ENCODE measurements around the gene OR1F1. TPM values are rescaled to one million over a fixed set of nuclear protein-coding genes. Genes with fewer than 3 reads are reported as not detected.

Gene OR1F1
- total RNA-seq, 1 donor from 2014 or later = not detected

GRCh38 chr16:3158026-3158509, 29.9 kb upstream of the OR1F1 start:
- no peaks in the 10 kb centered on the region for H3K9me3 ChIP-seq
- peak overlapping the region; percentile 89 to 94 for H3K27ac ChIP-seq
- DNase-seq (ENCODE audit: low spot score in 2 of 2) = no peak
- no peaks in the 10 kb centered on the region for H3K27me3 ChIP-seq
- intact Hi-C loops (cut with DNase I) = loop anchor here (1.0 to 10.0 kb wide), 4 partner anchors 8 to 623 kb away; partner anchors contain the start of genes CEMP1 and PDPK1
- peak overlapping the region; percentile 59 to 92 for H3K4me3 ChIP-seq
- no peaks in the 10 kb centered on the region for H3K36me3 ChIP-seq
- H3K4me1 ChIP-seq = peaks cover 4 to 8% of the 10 kb centered on the region in 2 donors
- TF ChIP-seq CTCF (IDR thresholded peaks at IDR 0.05) = no peak

DNA sequence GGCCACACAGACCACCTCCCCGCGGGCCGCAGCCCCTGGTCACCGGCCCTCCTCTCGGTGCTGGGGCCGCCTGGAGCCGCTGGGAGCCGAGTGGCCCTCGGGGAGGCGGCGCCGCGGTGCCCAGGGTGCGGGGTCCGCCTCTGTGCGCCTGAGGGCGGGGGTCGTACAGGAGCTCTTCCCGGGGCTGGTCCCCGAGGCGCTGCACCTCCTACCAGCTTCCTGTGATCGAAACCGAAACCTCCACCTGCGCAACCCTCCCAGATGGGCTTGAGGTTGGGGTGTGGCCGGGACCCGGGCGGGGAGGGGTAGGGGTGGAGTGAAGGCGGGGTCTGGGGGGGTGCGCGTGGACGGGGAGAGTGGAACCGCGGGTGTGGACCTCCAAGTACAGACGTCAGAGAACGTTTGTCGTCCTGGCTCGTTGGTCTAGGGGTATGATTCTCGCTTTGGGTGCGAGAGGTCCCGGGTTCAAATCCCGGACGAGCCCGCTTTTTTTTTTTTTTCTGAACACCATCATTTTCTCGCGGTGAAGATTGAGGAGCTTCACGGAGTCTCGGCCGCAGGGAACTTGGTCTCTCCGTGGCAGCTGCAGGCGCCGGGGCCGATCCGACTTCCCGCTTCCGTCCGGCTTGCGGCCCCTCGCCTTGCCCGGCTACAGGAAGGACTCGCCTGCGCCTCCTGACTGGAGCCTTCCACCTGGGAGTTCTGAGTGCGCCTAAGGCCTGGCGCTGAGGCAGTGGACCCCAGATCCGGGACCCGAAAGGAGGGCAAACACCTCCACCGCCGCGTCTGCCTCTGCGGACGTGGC, 29.3 kb upstream of the OR1F1 start:
- intact Hi-C loops (cut with DNase I) = loop anchor here (1.0 to 10.0 kb wide), 4 partner anchors 8 to 624 kb away; partner anchors contain the start of genes CEMP1 and PDPK1

DNA sequence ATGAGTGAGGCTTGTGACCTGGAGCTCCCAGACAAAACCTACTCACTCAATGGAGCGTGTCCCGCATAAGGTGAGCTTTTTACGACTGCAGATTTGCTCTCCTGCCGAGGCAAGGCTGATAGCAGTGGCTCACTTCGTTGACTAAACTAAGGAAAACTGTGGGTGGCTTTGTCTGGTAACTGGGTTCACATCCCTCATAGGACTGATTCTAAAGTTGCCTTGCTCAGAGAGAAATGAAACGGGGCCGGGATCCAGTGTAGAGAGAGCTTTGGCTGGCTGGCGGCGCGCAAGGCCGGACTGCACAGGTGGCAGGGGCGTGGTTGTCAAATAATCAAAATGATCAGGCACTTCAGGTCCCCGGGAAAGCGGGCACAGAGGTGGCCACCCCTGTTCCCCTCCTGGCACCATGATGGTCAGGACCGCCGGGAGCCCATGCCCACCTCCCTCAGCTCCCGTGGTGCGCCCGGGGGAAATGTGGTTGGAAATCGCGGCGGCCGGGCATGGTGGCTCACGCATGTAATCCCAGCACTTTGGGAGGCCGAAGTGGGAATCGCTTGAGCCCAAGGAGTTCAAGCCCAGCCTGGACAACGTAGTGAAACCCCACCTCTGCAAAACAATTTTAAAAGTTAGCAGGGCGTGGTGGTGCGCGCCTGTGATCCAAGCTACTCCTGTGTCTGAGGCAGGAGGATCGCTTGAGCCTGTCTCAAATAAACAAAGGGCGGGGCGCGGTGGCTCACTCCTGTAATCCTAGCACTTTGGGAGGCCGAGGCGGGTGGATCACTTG, 26.6 kb upstream of the OR1F1 start:
- intact Hi-C loops (cut with DNase I) = no loop called here
- Histone ChIP-seq H3K27me3 (no peaks in the 10 kb centered on the region), H3K36me3 (no peaks in the 10 kb centered on the region), H3K27ac (no peak overlapping the region), H3K4me3 (no peak overlapping the region), H3K4me1 (peaks cover 4 to 13% of the 10 kb centered on the region in 2 donors), H3K9me3 (no peaks in the 10 kb centered on the region)
- no peak for TF ChIP-seq CTCF (IDR thresholded peaks at IDR 0.05)
- DNase-seq (ENCODE audit: low spot score in 2 of 2) = no peak

More for the DNA sequence above, 29.3 kb upstream of the OR1F1 start:
- Histone ChIP-seq H3K27me3 (no peaks in the 10 kb centered on the region), H3K4me3 (peak overlapping the region; percentile 59 to 92), H3K27ac (peak overlapping the region; percentile 89 to 94), H3K4me1 (peaks cover 4 to 8% of the 10 kb centered on the region in 2 donors), H3K9me3 (no peaks in the 10 kb centered on the region), H3K36me3 (no peaks in the 10 kb centered on the region)
- TF ChIP-seq CTCF (IDR thresholded peaks at IDR 0.05) = peak in 1 of 3 experiments; percentile 9
- peak; percentile 70 to 92 for DNase-seq (ENCODE audit: low spot score in 2 of 2)

GRCh38 chr16:3164121-3164991, 23.6 kb upstream of the OR1F1 start:
- peaks cover 0 to 5% of the 10 kb centered on the region in 2 donors for H3K4me1 ChIP-seq
- H3K36me3 ChIP-seq = no peaks in the 10 kb centered on the region
- no peaks in the 10 kb centered on the region for H3K27me3 ChIP-seq
- no peak for TF ChIP-seq CTCF (IDR thresholded peaks at IDR 0.05)
- no peak overlapping the region for H3K4me3 ChIP-seq
- intact Hi-C loops (cut with DNase I) = no loop called here
- no peak overlapping the region for H3K27ac ChIP-seq
- DNase-seq (ENCODE audit: low spot score in 2 of 2) = no peak
- no peaks in the 10 kb centered on the region for H3K9me3 ChIP-seq

All from ascending aorta (tissue), 2 donors.